Vagina (tissue), 2 donors: ENCODE results near the gene ZBTB20. TPM values are rescaled to one million over a fixed set of nuclear protein-coding genes. Genes with fewer than 3 reads are reported as not detected.

ENCODE experiments used
- DNase-seq, 2 donors: peaks; one replicate each; pipeline ENCODE4 v3.0.0-alpha.2; 2017; ENCODE audit errors: extremely low spot score in 2 of 2
- H3K27ac ChIP-seq: fragments of 200-600 bp; sonication (generic); one replicate; pipeline ENCODE4 v1.5.1; 2019
- H3K27me3 ChIP-seq: fragments of 200-600 bp; sonication (generic); one replicate; pipeline ENCODE4 v1.5.1; 2019
- H3K36me3 ChIP-seq, 2 donors: fragments of 200-600 bp; sonication (generic); one replicate each; pipeline ENCODE4 v1.5.1; 2017 to 2019
- H3K4me1 ChIP-seq: fragments of 200-600 bp; sonication (generic); one replicate; pipeline ENCODE4 v1.5.1; 2019
- H3K4me3 ChIP-seq, 2 donors: fragments of 200-600 bp; sonication (generic); 1 replicate in 1 of 2; 2 replicates in 1 of 2; pipeline ENCODE4 v1.5.1; 2016 to 2019
- H3K9me3 ChIP-seq: fragments of 200-600 bp; sonication (generic); one replicate; pipeline ENCODE4 v1.5.1; 2019
- POLR2A ChIP-seq, 2 donors: fragments of 450-650 bp; IDR thresholded peaks; one replicate each; pipeline ENCODE4 v1.6.1; 2017; ENCODE audit warnings: antibody characterized with exemption in 2 of 2, mild to moderate bottlenecking in 2 of 2, moderate library complexity in 2 of 2
- POLR2AphosphoS5 ChIP-seq, 2 donors: sonication (generic); formaldehyde crosslinking; IDR thresholded peaks; one replicate each; pipeline ENCODE4 v1.9.0; 2017; ENCODE audit warnings: antibody characterized with exemption in 2 of 2, mild to moderate bottlenecking in 2 of 2, low read depth in 1 of 2; ENCODE audit not compliant: insufficient read depth in 1 of 2
- intact Hi-C: fragments of 100-400 bp; cut with DNase I; formaldehyde crosslinking; loops from one replicate; pipeline ENCODE4 v1.15.1; 2023
- total RNA-seq: library from RNA; depleted of rRNA; stranded (reverse); fragments of >200 nt; gene quantifications from one replicate; pipeline ENCODE4 v1.2.3, GENCODE V29; 2016
- TF ChIP-seq, protein P1 (sequence below), 3 experiments: fragments of 450-650 bp in 2 of 3; fragments of 200-600 bp in 1 of 3; sonication (generic) in 1 of 3; IDR thresholded peaks; one replicate each; pipeline ENCODE4 v1.5.1; 2017 to 2019; ENCODE audit warnings: antibody characterized with exemption in 3 of 3, mild to moderate bottlenecking in 2 of 3, moderate library complexity in 2 of 3

The ZBTB20 gene
- total RNA-seq, 1 donor from 2014 or later: 64.8 TPM

DNA sequence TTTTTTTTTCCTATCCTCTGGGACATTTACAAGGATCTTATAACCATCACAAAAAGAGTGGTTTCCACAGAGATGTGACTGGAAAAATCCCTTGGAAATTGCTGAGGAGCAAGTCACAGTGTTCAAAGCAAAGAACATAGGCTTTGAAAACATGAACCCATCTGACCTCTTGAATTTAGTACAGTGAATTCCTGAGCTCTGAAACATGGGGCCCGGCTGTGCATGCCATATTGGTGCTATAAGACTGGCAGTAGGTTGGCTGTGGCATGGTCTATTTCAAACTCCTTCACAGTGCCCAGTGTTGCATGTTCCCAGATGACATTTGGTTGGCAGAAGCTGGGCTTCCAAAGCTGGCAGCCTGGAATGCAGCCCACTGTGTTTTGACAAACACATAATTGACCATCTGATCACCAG is 651.1 kb downstream of the ZBTB20 start:
- no peak overlapping the region for H3K4me3 ChIP-seq
- no peak overlapping the region for H3K27ac ChIP-seq
- H3K36me3 ChIP-seq: no peaks in the 10 kb centered on the region
- H3K9me3 ChIP-seq: no peaks in the 10 kb centered on the region
- DNase-seq: no peak
- peaks cover 30% of the 10 kb centered on the region for H3K4me1 ChIP-seq
- no peaks in the 10 kb centered on the region for H3K27me3 ChIP-seq
- TF ChIP-seq POLR2A (IDR thresholded peaks at IDR 0.05): no peak
- TF ChIP-seq POLR2AphosphoS5 (IDR thresholded peaks at IDR 0.05; ENCODE audit: insufficient read depth in 1 of 2, low read depth in 1 of 2): no peak
- TF ChIP-seq, protein P1, sequence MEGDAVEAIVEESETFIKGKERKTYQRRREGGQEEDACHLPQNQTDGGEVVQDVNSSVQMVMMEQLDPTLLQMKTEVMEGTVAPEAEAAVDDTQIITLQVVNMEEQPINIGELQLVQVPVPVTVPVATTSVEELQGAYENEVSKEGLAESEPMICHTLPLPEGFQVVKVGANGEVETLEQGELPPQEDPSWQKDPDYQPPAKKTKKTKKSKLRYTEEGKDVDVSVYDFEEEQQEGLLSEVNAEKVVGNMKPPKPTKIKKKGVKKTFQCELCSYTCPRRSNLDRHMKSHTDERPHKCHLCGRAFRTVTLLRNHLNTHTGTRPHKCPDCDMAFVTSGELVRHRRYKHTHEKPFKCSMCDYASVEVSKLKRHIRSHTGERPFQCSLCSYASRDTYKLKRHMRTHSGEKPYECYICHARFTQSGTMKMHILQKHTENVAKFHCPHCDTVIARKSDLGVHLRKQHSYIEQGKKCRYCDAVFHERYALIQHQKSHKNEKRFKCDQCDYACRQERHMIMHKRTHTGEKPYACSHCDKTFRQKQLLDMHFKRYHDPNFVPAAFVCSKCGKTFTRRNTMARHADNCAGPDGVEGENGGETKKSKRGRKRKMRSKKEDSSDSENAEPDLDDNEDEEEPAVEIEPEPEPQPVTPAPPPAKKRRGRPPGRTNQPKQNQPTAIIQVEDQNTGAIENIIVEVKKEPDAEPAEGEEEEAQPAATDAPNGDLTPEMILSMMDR (IDR thresholded peaks at IDR 0.05): no peak
- intact Hi-C loops: no loop called here

DNA sequence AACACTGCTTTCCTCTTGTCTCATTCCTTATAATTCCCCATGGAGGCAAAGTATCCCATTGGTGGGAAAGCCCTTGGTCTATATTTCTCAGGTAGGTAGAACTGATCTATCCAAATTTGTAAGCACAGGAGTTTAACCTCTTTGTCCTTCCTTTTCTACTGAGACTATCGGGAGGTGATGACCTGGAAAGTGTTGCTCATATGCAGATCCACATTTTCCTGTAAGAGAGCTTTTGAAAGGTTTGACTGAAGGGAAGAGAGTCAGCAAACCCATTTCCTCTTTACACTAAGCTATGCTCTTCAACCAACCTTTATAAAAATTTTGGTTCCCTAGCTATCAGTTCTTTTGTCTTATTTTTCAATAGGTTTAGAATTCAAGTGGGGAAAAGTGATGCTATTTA is 652.6 kb downstream of the ZBTB20 start:
- no peaks in the 10 kb centered on the region for H3K9me3 ChIP-seq
- DNase-seq: no peak
- TF ChIP-seq, protein P1 (IDR thresholded peaks at IDR 0.05): no peak
- no peak for TF ChIP-seq POLR2A (IDR thresholded peaks at IDR 0.05)
- TF ChIP-seq POLR2AphosphoS5 (IDR thresholded peaks at IDR 0.05; ENCODE audit: insufficient read depth in 1 of 2, low read depth in 1 of 2): no peak
- intact Hi-C loops: no loop called here
- no peaks in the 10 kb centered on the region for H3K27me3 ChIP-seq
- no peak overlapping the region for H3K4me3 ChIP-seq
- no peak overlapping the region for H3K27ac ChIP-seq
- H3K4me1 ChIP-seq: peaks cover 30% of the 10 kb centered on the region
- no peaks in the 10 kb centered on the region for H3K36me3 ChIP-seq

DNA sequence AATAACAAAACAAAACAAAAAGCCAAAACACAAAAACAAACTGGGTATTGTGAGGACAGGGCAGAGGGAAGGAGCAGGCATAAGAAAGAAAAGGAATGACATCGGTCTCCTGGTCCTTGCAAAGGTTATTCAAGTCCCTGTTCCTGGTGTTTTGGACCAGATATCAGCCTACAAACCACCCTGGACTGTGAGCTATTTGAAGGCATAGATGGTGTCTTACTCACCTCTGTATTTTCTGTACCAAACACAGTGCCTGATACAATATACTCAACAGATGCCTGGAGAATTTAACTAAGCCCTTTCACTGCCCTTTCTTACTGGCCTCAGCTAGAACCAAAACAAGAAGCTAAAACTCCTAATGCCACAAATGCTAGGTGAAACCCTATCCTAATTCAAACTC is 656.3 kb downstream of the ZBTB20 start:
- no peak for DNase-seq
- H3K27ac ChIP-seq: no peak overlapping the region
- H3K4me1 ChIP-seq: no peaks in the 10 kb centered on the region
- TF ChIP-seq, protein P1 (IDR thresholded peaks at IDR 0.05): no peak
- TF ChIP-seq POLR2A (IDR thresholded peaks at IDR 0.05): no peak
- no peak for TF ChIP-seq POLR2AphosphoS5 (IDR thresholded peaks at IDR 0.05; ENCODE audit: insufficient read depth in 1 of 2, low read depth in 1 of 2)
- no peak overlapping the region for H3K4me3 ChIP-seq
- H3K36me3 ChIP-seq: no peaks in the 10 kb centered on the region
- H3K9me3 ChIP-seq: no peaks in the 10 kb centered on the region
- H3K27me3 ChIP-seq: no peaks in the 10 kb centered on the region
- intact Hi-C loops: no loop called here

DNA sequence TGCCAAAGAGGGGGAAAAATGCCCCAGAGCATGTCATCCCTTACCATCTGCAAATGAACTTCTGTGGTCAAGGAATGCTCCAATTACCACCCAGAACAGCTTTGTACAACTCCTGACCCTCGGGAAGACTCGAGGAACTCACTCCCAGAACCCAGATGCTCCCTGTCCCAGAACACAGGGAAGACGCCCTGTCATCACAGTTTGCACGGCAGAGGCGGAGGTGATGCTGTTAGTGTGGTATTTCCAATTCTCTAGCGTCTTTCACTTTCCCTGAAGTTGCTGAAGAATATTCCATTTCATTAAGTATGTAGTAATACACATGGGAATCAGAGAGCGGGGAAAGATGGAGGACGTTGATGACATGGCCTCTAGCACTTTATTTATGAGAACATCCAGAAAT is 659.6 kb downstream of the ZBTB20 start:
- H3K27me3 ChIP-seq: no peaks in the 10 kb centered on the region
- TF ChIP-seq, protein P1 (IDR thresholded peaks at IDR 0.05): no peak
- TF ChIP-seq POLR2AphosphoS5 (IDR thresholded peaks at IDR 0.05; ENCODE audit: insufficient read depth in 1 of 2, low read depth in 1 of 2): no peak
- TF ChIP-seq POLR2A (IDR thresholded peaks at IDR 0.05): no peak
- no peaks in the 10 kb centered on the region for H3K4me1 ChIP-seq
- no peaks in the 10 kb centered on the region for H3K36me3 ChIP-seq
- H3K4me3 ChIP-seq: no peak overlapping the region
- intact Hi-C loops: no loop called here
- no peaks in the 10 kb centered on the region for H3K9me3 ChIP-seq
- DNase-seq: no peak
- no peak overlapping the region for H3K27ac ChIP-seq

DNA sequence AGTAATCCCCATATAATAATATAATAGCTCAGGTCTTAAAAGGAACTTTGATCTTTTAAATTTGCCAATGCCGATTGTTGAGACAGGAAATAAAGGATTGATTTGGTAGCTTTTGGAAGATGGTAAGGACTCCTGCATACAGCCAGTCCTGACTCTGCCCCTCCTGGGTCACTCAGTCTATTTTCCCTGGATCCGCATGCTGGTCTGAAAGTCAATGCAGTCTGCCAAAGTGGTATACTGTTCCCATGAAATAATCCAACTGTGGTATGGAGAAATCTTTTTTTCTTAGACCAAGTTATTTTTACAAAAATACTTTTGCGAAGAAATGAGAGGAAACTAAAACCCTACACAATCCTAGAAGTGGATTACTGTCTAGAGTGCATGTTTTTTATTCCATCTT is 662.2 kb downstream of the ZBTB20 start:
- TF ChIP-seq POLR2AphosphoS5 (IDR thresholded peaks at IDR 0.05; ENCODE audit: insufficient read depth in 1 of 2, low read depth in 1 of 2) (no peak), POLR2A (IDR thresholded peaks at IDR 0.05) (no peak)
- TF ChIP-seq, protein P1 (IDR thresholded peaks at IDR 0.05): no peak
- DNase-seq: no peak
- no peaks in the 10 kb centered on the region for H3K9me3 ChIP-seq
- intact Hi-C loops: no loop called here
- no peak overlapping the region for H3K27ac ChIP-seq
- no peak overlapping the region for H3K4me3 ChIP-seq
- H3K4me1 ChIP-seq: peaks cover 10% of the 10 kb centered on the region
- no peaks in the 10 kb centered on the region for H3K27me3 ChIP-seq
- no peaks in the 10 kb centered on the region for H3K36me3 ChIP-seq
